Heart right ventricle (tissue), 16 donors: Measurements from ENCODE around the gene LHPP. TPM values are rescaled to one million over a fixed set of nuclear protein-coding genes. Genes with fewer than 3 reads are reported as not detected.

Source experiments
- ATAC-seq, 8 donors: fragments of 200-7000 bp; cut with Tn5 transposase; one replicate each; pipeline ENCODE4 v1.9.1; 2020; ENCODE audit warnings: mild to moderate bottlenecking in 8 of 8, moderate library complexity in 8 of 8, moderate number of reproducible peaks in 1 of 8
- DNase-seq, 2 donors: peaks; one replicate each; pipeline ENCODE4 v3.0.0-alpha.2; 2020
- H3K27ac ChIP-seq, 10 donors: fragments of 200-600 bp; sonication (generic) in 2 of 10; one replicate each; pipeline versions ENCODE4 v1.5.0 to v1.8.0; 2020 to 2022; ENCODE audit warnings: mild to moderate bottlenecking in 3 of 10
- H3K27me3 ChIP-seq, 7 donors: fragments of 200-600 bp; one replicate each; pipeline ENCODE4 v1.8.0; 2021 to 2022; ENCODE audit warnings: mild to moderate bottlenecking in 2 of 7
- H3K36me3 ChIP-seq, 9 donors: fragments of 200-600 bp; sonication (generic) in 1 of 9; one replicate each; pipeline versions ENCODE4 v1.5.0 to v1.8.0; 2020 to 2022; ENCODE audit warnings: mild to moderate bottlenecking in 2 of 9
- H3K4me1 ChIP-seq, 9 donors: fragments of 200-600 bp; sonication (generic) in 1 of 9; one replicate each; pipeline versions ENCODE4 v1.5.0 to v1.8.0; 2020 to 2022; ENCODE audit warnings: mild to moderate bottlenecking in 4 of 9
- H3K4me3 ChIP-seq, 10 donors: fragments of 200-600 bp; sonication (generic) in 2 of 10; one replicate each; pipeline versions ENCODE4 v1.5.0 to v1.8.0; 2020 to 2022; ENCODE audit warnings: mild to moderate bottlenecking in 7 of 10, moderate library complexity in 2 of 10
- H3K9me3 ChIP-seq, 11 donors: fragments of 200-600 bp in 10 of 11; sonication (generic) in 2 of 11; one replicate each; pipeline versions ENCODE4 v1.5.0 to v1.8.0; 2013 to 2022; ENCODE audit warnings: mild to moderate bottlenecking in 2 of 11, control low read depth in 1 of 11, moderate library complexity in 1 of 11
- CTCF ChIP-seq, 9 donors: fragments of 200-600 bp; sonication (generic) in 2 of 9; IDR thresholded peaks; one replicate each; pipeline versions ENCODE4 v1.5.0 to v1.8.0; 2021 to 2022; ENCODE audit warnings: antibody characterized with exemption in 9 of 9, mild to moderate bottlenecking in 5 of 9, moderate library complexity in 1 of 9
- WGBS, 2 donors: extraction: QIAGEN DNeasy Blood & Tissue Kit; methylation state at CpG; one replicate each; pipeline ENCODE4 v1.1.7; 2013; ENCODE audit warnings: inconsistent platforms in 1 of 2; 5-methylcytosine and 5-hydroxymethylcytosine counted together
- intact Hi-C, 10 donors: fragments of 100-400 bp; cut with DNase I; formaldehyde crosslinking; loops; one replicate each; pipeline versions ENCODE4 v1.11.1 to v1.14.2; 2022
- polyA plus RNA-seq, 2 donors: library from polyadenylated mRNA; stranded (reverse); fragments of 200-250 nt; gene quantifications; one replicate each; pipeline ENCODE4 v1.2.3, GENCODE V29; 2013
- total RNA-seq, 10 donors: library from RNA; stranded (reverse); fragmentation: NEBNext Ultra II Directional in 3 of 10; extraction: Animal tissue kit (Norgen Biotek cat#: 25700) in 3 of 10; gene quantifications; one replicate each; pipeline versions ENCODE4 v1.2.1 to v1.2.4, GENCODE V29; 2021 to 2023
- donor health status: Arrhythmogenic right ventricular cardiomyopathy.
- donor health status: ischemic (EF 13 %, LVEDD 7.1; RV severe dilation, severe dysfunction).
- donor health status: healthy with polysubstance abuse.
- donor health status: DM: no; HTN: yes; CAD: no.
- donor health status: DM: no; HTN: no; CAD: no.
- donor health status: ischemic (EF 25% LVEDD 6.9; RV normal size, moderate dysfunction).
- donor health status: ischemic (EF 25% LVEDD 5.7; RV mildly dilated, moderate dysfunction).
- donor health status: healthy.
- donor health status: DM: yes; HTN: yes; CAD: no.
- donor health status: Ischemic cardiomyopathy.
- donor health status: ischemic (EF 35%, LVEDD 5.7; RV mildly dilated, moderate dysfunction).
- donor health status: nonischemic (EF 11% LVEDD 7.7; RV severe dilation, severe dysfunction).
- donor health status: DM: yes; HTN: yes; CAD: no.
- donor health status: PGD.
- donor health status: ischemic (EF 29% LVEDD 5.4; RV normal size, mild dysfunction).
- donor health status: nonischemic (EF 23%, LVEDD 6.1; RV moderate dilation, normal function).

The LHPP gene
- total and polyA plus RNA-seq, 12 donors = 4.2 to 20.5 (median 11.7) TPM

DNA sequence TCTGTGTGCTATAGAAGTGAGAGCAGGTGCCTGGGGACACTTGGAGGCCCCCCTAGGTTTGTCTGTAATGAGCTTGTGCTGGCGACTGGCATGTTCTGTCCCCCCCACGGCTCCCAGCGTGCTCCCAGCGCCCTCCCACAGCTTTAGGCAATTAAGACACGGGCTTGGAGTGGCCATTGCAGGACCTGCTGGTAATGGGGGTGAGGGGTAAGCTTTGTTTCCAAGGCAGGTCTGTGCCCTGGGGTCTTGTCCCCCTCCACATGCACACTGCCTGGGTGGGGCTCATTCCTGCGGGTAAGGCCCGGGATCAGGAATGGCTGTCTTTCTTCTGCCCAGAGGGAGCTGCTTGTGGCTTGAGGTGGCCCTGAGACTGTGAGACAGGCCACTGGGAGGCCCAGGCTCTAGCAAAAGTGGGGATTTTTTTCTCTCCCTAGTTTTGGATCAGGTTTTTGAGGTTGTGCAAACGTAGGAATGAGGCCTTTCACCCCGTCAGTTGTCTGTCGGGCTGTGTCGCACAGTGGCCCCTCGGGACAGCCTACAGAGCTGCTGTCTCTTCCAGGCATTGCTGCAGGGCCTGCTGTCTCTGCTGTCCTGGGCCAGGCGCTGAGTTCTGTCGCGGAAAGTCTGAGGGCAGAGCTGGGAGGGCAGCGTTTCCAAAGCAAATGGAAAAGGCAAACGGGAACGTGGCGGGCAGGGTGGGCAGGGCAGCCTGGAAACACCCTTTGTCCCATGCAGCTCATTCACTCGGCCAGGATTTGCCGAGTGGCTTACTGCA lies 107.4 kb downstream of the LHPP start:
- no peak overlapping the region for H3K4me3 ChIP-seq
- DNase-seq = no peak
- H3K27me3 ChIP-seq = no peaks in the 10 kb centered on the region
- peaks cover 0 to 13% (median 9%) of the 10 kb centered on the region in 9 donors for H3K4me1 ChIP-seq
- no peaks in the 10 kb centered on the region for H3K9me3 ChIP-seq
- peak in 4 of 8 donors; percentile 27 to 54 (median 40) for ATAC-seq
- WGBS, 2 donors = 76% methylated on average over 21 of the region's 21 CpGs
- no peak for TF ChIP-seq CTCF (IDR thresholded peaks at IDR 0.05)
- H3K27ac ChIP-seq = no peak overlapping the region
- intact Hi-C loops = no loop called here
- H3K36me3 ChIP-seq = no peaks in the 10 kb centered on the region

DNA sequence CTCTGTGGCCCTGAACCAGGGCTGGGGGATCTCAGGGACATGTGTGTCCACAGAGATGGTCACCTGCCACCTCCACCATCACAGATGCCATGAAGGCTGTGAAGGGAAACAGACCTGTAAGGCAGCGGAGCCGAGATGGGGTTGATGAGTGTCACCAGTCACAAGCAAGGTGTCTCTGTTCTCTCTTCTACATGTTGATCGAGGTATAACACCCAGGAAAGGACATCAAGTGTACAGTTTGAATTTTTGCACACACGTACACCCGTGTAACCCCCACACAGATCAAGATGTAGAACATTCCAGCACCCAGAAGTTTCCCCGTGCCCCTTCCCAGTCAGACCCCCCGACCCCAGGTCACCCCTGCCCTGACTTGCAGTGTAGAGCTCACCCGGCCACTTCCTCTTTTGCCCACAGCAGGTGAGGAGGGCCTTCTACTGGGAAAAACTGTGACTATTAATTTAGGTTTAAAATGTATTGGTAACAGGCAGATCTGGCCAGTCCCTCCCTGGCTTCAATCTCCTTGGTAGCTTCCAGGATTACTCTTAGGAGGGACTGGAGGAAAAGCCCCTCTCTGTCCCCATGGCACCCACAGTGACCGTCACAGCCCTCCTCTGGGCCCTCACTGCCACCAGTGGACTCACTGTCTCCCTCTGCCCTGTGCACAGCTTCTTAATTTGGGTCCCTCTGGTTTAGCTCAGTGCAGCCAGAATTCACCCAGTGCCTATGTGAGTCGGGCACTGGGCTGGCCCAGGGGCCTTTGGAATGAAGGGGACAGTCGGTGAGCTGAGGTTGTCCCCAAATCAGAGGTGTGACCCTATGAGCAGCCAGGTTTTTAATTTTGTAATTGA lies 108.2 kb downstream of the LHPP start:
- H3K4me3 ChIP-seq = no peak overlapping the region
- H3K4me1 ChIP-seq = peaks cover 0 to 13% (median 9%) of the 10 kb centered on the region in 9 donors
- no peaks in the 10 kb centered on the region for H3K36me3 ChIP-seq
- no peak overlapping the region for H3K27ac ChIP-seq
- ATAC-seq (no peak), DNase-seq (no peak)
- TF ChIP-seq CTCF (IDR thresholded peaks at IDR 0.05) = no peak
- 82 to 92% methylated on average over 11 of the region's 11 CpGs for WGBS, 2 donors
- no peaks in the 10 kb centered on the region for H3K27me3 ChIP-seq
- intact Hi-C loops = no loop called here
- H3K9me3 ChIP-seq = no peaks in the 10 kb centered on the region

GRCh38 chr10:124570646-124571045 lies 109.0 kb downstream of the LHPP start:
- peaks cover 0 to 6% (median 3%) of the 10 kb centered on the region in 9 donors for H3K4me1 ChIP-seq
- intact Hi-C loops = no loop called here
- H3K4me3 ChIP-seq = no peak overlapping the region
- H3K36me3 ChIP-seq = no peaks in the 10 kb centered on the region
- no peak for DNase-seq
- WGBS, 2 donors = 86 to 88% methylated on average over 9 of the region's 9 CpGs
- H3K9me3 ChIP-seq = no peaks in the 10 kb centered on the region
- ATAC-seq = no peak
- TF ChIP-seq CTCF (IDR thresholded peaks at IDR 0.05) = no peak
- H3K27ac ChIP-seq = no peak overlapping the region
- no peaks in the 10 kb centered on the region for H3K27me3 ChIP-seq

DNA sequence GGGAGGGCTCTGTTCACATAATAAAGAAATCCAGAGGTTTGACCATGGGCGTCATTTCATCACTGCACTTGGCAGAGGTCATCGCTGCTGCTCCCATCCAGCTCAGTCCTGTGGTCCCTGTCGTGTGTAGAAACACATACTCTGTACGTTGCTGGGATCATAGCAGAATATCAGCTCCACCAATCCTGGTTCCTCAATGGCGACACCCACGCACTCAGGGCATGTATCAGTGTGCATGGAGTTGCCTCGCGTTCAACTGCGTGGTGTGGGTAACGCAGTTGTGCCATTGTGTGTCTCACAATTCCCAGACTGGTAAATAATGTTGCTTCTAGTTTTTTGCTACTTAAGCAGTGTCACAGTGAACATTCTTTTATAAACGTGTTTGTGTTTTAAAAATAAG lies 111.1 kb downstream of the LHPP start:
- no peak for DNase-seq
- 84 to 88% methylated on average over 11 of the region's 11 CpGs for WGBS, 2 donors
- Histone ChIP-seq H3K27me3 (no peaks in the 10 kb centered on the region), H3K9me3 (no peaks in the 10 kb centered on the region), H3K36me3 (no peaks in the 10 kb centered on the region), H3K4me1 (no peaks in the 10 kb centered on the region), H3K4me3 (no peak overlapping the region), H3K27ac (no peak overlapping the region)
- TF ChIP-seq CTCF (IDR thresholded peaks at IDR 0.05) = no peak
- intact Hi-C loops = no loop called here
- ATAC-seq = no peak
